GM18867 (cell line): ENCODE results near the gene PAX9.

Source experiments
- ATAC-seq: cut with Tn5 transposase; IDR thresholded peaks from one replicate; pipeline ENCODE4 v1.9.1; 2021; ENCODE audit warnings: mild to moderate bottlenecking, moderate library complexity; ENCODE audit not compliant: unreplicated experiment

The PAX9 gene

DNA sequence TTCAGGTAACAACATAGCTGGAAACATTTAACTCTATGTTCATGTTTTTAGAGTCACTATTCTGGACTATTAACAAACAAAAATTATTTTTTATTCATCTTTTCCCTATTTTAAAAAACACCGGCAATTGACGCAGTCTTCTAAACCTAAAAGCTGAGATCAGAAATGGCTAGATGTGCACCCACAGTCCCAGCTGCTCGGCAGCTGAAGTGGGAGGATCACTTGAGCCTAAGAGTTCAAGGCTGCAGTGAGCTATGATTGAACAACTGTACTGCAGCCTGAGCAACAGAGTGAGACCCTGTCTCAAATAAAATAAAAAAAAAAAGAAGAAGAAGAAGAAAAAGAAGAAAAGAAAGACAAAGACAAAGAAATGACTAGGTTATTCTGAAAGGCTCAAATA lies 64.5 kb downstream of the PAX9 start:
- ATAC-seq = no peak
